Small intestine (tissue), 7 donors: ENCODE measurements around the gene VAMP5. TPM values are rescaled to one million over a fixed set of nuclear protein-coding genes. Genes with fewer than 3 reads are reported as not detected.
"Not testable (repeated sequence)": the region's sequence is repeated elsewhere in the genome, so short reads cannot be mapped to it uniquely, and the experiment has no call there.

ENCODE experiments used
- DNase-seq, 2 donors: peaks; one replicate each; pipeline versions ENCODE4 v3.0.0 to v3.0.0-alpha.2; 2013
- FAIRE-seq: peaks from 2 replicates; lab custom pipeline; 2012; peaks lifted over from hg19 to GRCh38; lab: Jason Lieb, UNC
- H3K27ac ChIP-seq, 3 donors: one replicate each; pipeline ENCODE4 v1.5.1; 2013; ENCODE audit warnings: low read length in 2 of 3, mild to moderate bottlenecking in 2 of 3, control low read depth in 1 of 3, inconsistent platforms in 1 of 3, low read depth in 1 of 3, moderate library complexity in 1 of 3
- H3K27me3 ChIP-seq, 3 donors: one replicate each; pipeline ENCODE4 v1.6.1; 2013; ENCODE audit warnings: low read length in 3 of 3, inconsistent platforms in 1 of 3; ENCODE audit not compliant: control insufficient read depth in 3 of 3, insufficient read depth in 3 of 3
- H3K36me3 ChIP-seq, 3 donors: one replicate each; pipeline ENCODE4 v1.6.1; 2013; ENCODE audit warnings: low read length in 3 of 3, inconsistent platforms in 1 of 3, low read depth in 1 of 3, mild to moderate bottlenecking in 1 of 3, moderate library complexity in 1 of 3; ENCODE audit not compliant: control insufficient read depth in 3 of 3, insufficient read depth in 2 of 3
- H3K4me1 ChIP-seq, 3 donors: one replicate each; pipeline ENCODE4 v1.6.1; 2013; ENCODE audit warnings: low read length in 2 of 3, inconsistent platforms in 1 of 3, low read depth in 1 of 3, mild to moderate bottlenecking in 1 of 3, moderate library complexity in 1 of 3; ENCODE audit not compliant: control insufficient read depth in 3 of 3, insufficient read depth in 2 of 3
- H3K4me3 ChIP-seq, 3 donors: one replicate each; pipeline ENCODE4 v1.5.1; 2013; ENCODE audit warnings: low read length in 3 of 3, control low read depth in 1 of 3, inconsistent platforms in 1 of 3, low read depth in 1 of 3, mild to moderate bottlenecking in 1 of 3, moderate library complexity in 1 of 3
- H3K9me3 ChIP-seq, 2 donors: one replicate each; pipeline ENCODE4 v1.6.1; 2013; ENCODE audit warnings: low read depth in 1 of 2, low read length in 1 of 2; ENCODE audit not compliant: control insufficient read depth in 2 of 2, insufficient read depth in 1 of 2
- WGBS, 3 donors: extraction: QIAGEN DNeasy Blood & Tissue Kit; methylation state at CpG; one replicate each; pipeline ENCODE4 v1.1.7; 2013; 5-methylcytosine and 5-hydroxymethylcytosine counted together
- polyA plus RNA-seq, 4 donors: library from polyadenylated mRNA; stranded (reverse) in 3 of 4; unstranded in 1 of 4; fragments of 200-250 nt in 3 of 4; fragments of 120-200 nt in 1 of 4; gene quantifications; one replicate each; pipeline versions ENCODE4 v1.2.1 to v1.2.3, GENCODE V29; 2013
- donor health status: healthy with polysubstance abuse.
- donor health status: control.
- donor health status: control.
- donor health status: Bipolar disorder and iron deficiency.
- donor health status: healthy.

VAMP5 gene
- polyA plus RNA-seq, 4 donors = 12.8 to 110 (median 86.4) TPM

DNA sequence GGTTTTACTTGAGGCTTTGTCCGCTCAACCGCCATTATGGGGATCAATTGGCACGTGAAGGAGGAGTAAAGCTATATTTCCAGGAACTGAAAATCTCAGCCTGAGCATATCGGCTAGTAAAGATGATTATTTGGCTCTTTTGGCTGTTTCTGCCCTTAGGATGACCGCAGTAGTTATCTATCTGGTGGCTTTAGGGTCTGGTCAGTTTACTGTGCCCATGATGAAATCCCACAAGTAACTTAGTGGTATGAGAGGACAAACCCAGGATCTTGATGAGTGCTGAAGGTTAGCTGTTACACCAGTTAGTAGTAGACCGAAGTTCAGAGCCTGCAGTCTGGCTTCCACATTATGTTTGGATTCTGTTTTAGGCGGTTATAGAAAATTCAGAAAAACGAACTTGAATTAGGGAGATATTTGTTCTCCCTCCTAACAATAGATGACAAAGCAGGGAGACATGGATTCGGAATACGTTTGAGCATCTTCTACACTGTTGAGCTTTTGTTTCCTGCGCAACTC is 44.0 kb upstream of the VAMP5 start:
- 0 to 5% (median 1%) methylated on average over 11 of the region's 11 CpGs for WGBS, 3 donors
- FAIRE-seq = no peak

DNA sequence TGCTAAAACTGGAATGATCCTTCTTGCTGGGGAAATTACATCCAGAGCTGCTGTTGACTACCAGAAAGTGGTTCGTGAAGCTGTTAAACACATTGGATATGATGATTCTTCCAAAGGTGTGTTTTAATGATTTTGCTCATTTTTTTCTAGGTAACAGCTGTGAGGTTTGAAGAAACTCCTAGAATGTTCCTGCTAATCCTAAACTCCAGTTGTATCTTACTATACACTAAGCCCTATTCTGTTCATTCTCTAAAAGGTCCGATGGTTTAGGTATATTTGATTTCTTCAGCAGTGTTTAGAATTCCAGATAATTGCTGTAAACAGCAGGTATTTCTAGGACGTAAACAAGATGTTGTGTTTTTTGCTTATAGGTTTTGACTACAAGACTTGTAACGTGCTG is 43.0 kb upstream of the VAMP5 start:
- Histone ChIP-seq H3K27me3 (no peaks in the 10 kb centered on the region), H3K4me3 (peak overlapping the region in 2 of 3 donors; percentile 62 to 93), H3K9me3 (no peaks in the 10 kb centered on the region), H3K36me3 (peaks cover 16 to 22% (median 21%) of the 10 kb centered on the region in 3 donors), H3K4me1 (peaks cover 0 to 25% (median 7%) of the 10 kb centered on the region in 3 donors), H3K27ac (no peak overlapping the region)
- 13 to 30% (median 17%) methylated on average over 4 of the region's 4 CpGs for WGBS, 3 donors
- DNase-seq (no peak), FAIRE-seq (no peak)

More for the DNA sequence above, 44.0 kb upstream of the VAMP5 start:
- H3K36me3 ChIP-seq = peaks cover 12 to 19% (median 15%) of the 10 kb centered on the region in 3 donors
- H3K9me3 ChIP-seq = no peaks in the 10 kb centered on the region
- H3K27ac ChIP-seq = peak overlapping the region; percentile 93 to 97 (median 94)
- H3K27me3 ChIP-seq = no peaks in the 10 kb centered on the region
- peak overlapping the region; percentile 62 to 93 (median 71) for H3K4me3 ChIP-seq
- peak in 1 of 2 donors; percentile 55 for DNase-seq
- peaks cover 0 to 25% (median 9%) of the 10 kb centered on the region in 3 donors for H3K4me1 ChIP-seq

DNA sequence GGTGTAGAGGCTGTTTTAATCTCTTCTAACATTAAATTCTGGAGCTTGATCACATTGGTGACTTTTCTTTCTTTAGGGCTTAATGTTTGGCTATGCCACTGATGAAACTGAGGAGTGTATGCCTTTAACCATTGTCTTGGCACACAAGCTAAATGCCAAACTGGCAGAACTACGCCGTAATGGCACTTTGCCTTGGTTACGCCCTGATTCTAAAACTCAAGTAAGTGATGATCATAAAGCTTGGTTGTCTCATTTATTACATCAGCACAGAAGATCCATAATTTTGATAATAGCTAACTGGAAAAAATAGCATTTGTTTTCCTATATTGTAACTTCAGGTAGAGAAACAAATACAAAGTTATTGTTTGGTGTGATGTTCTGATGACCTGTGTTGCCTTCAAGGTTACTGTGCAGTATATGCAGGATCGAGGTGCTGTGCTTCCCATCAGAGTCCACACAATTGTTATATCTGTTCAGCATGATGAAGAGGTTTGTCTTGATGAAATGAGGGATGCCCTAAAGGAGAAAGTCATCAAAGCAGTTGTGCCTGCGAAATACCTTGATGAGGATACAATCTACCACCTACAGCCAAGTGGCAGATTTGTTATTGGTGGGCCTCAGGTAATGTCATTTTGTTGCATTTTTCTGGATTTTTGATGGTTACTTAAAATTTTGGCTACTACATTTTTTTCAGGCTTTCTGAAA is 42.3 kb upstream of the VAMP5 start:
- WGBS, 3 donors = 30 to 47% (median 40%) methylated on average over 5 of the region's 5 CpGs
- H3K27ac ChIP-seq = peak overlapping the region in 1 of 3 donors; percentile 40
- no peaks in the 10 kb centered on the region for H3K9me3 ChIP-seq
- no peak for FAIRE-seq
- H3K4me1 ChIP-seq = peaks cover 0 to 21% (median 7%) of the 10 kb centered on the region in 3 donors
- peaks cover 19 to 22% (median 21%) of the 10 kb centered on the region in 3 donors for H3K36me3 ChIP-seq
- DNase-seq = peak in 1 of 2 donors; percentile 61
- H3K27me3 ChIP-seq = no peaks in the 10 kb centered on the region
- H3K4me3 ChIP-seq = peak overlapping the region in 1 of 3 donors; percentile 93

DNA sequence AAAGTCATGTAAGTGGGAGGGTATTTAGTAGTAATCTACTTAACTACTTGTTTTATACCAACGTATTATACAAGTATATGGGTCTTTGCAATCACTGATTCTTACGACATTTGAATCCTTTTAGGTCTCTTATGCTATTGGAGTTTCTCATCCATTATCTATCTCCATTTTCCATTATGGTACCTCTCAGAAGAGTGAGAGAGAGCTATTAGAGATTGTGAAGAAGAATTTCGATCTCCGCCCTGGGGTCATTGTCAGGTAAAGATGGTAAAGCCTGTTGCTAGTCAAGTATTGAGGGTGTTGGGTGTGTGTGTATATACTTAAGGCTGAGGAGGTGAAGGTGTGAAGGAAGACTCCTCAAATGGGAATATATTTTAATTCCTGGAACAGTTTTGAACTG is 41.5 kb upstream of the VAMP5 start:
- Histone ChIP-seq H3K9me3 (no peaks in the 10 kb centered on the region), H3K4me3 (no peak overlapping the region), H3K27me3 (no peaks in the 10 kb centered on the region), H3K27ac (no peak overlapping the region), H3K4me1 (peaks cover 0 to 14% (median 6%) of the 10 kb centered on the region in 3 donors), H3K36me3 (peaks cover 21 to 22% (median 21%) of the 10 kb centered on the region in 3 donors)
- FAIRE-seq = no peak
- DNase-seq = no peak
- WGBS, 3 donors = 73 to 79% (median 77%) methylated on average over 4 of the region's 4 CpGs

DNA sequence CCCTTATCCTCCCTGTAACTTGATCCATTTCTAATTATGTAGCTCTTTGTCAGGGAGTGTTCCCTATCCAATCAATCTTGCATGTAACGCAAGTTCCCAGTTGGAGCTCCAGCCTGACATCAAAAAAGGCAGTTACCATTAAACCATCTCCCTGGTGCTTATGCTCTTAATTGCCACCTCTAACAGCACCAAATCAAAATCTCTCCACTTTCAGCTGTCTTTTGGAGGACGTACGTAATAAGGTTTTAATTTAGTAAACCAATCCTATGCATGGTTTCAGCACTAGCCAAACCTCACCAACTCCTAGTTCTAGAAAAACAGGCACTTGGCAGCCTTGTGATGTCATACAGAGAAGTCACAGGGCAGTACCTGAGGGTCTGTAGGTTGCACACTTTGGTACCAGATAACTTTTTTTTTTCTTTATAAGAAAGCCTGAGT is 40.0 kb upstream of the VAMP5 start:
- H3K4me1 ChIP-seq = peaks cover 0 to 14% (median 6%) of the 10 kb centered on the region in 3 donors
- DNase-seq, H3K27me3 ChIP-seq, H3K27ac ChIP-seq, H3K4me3 ChIP-seq, FAIRE-seq, H3K9me3 ChIP-seq: not testable (repeated sequence)
- WGBS, 3 donors = 81 to 90% (median 89%) methylated on average over 3 of the region's 3 CpGs
- peaks cover 21 to 26% (median 22%) of the 10 kb centered on the region in 3 donors for H3K36me3 ChIP-seq

DNA sequence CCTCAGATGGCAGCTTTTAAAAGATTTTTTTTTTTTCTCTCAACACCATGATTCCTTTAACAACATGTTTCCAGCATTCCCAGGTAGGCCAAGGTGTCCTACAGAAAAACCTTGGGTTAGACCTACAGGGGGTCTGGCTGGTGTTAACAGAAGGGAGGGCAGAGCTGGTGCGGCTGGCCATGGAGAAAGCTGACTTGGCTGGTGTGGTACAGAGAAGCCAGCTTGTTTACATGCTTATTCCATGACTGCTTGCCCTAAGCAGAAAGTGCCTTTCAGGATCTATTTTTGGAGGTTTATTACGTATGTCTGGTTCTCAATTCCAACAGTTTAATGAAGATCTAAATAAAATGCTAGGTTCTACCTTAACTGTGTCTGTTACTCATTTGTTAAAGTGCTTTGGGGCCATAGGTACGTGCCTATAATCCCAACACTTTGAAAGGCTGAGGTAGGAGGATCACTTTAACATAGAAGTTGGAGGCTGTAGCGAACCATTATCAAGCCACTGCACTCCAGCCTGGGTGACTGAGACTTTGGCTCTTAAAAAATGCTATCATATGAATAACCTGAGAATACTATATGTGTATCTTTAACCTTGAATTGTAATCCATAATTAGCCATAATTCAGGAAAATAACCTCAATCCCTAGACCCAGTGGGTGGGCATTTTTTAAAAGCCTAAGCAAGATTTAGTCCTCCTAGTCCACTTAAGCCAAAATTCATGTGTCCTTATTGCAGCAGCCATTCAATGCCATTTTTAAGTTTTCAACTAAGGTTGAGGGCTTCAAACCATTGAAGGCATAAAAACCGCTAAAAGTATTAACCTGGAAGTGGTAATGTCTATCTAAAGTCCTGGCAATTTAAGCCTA is 39.1 kb upstream of the VAMP5 start:
- FAIRE-seq = not testable (repeated sequence)
- 85 to 89% (median 88%) methylated on average over 5 of the region's 5 CpGs for WGBS, 3 donors

DNA sequence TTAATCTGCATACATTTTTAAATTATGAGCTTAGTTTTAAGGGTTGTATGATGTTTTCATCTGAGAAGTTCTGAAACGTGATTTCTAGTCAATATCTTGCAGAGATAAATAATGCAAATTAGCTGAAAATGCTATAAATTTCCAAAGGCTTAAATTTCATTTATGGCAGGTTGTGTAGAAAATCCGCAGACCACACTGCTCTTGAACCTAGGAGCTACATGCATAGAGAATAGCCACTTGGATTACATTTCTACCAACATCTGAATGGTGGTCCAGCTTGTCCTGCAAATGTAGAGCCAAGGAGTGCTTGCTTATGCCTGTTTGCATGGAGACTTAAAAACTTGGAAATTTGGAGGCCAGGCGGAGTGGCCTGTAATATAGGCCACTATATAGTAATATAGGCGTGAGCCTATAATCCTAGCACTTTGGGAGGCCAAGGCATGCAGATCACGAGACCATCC is 38.4 kb upstream of the VAMP5 start:
- H3K27ac ChIP-seq = no peak overlapping the region
- H3K4me3 ChIP-seq = no peak overlapping the region
- 78 to 82% (median 82%) methylated on average over 5 of the region's 5 CpGs for WGBS, 3 donors
- DNase-seq = no peak
- peaks cover 0 to 14% (median 6%) of the 10 kb centered on the region in 3 donors for H3K4me1 ChIP-seq
- H3K27me3 ChIP-seq = no peaks in the 10 kb centered on the region
- H3K36me3 ChIP-seq = peaks cover 21 to 38% (median 30%) of the 10 kb centered on the region in 3 donors
- no peak for FAIRE-seq
- H3K9me3 ChIP-seq = no peaks in the 10 kb centered on the region

More for the DNA sequence above, 39.1 kb upstream of the VAMP5 start:
- H3K27me3 ChIP-seq, H3K9me3 ChIP-seq, H3K4me3 ChIP-seq, DNase-seq: not testable (repeated sequence)
- Histone ChIP-seq H3K36me3 (peaks cover 21 to 33% (median 24%) of the 10 kb centered on the region in 3 donors), H3K27ac (peak overlapping the region in 1 of 3 donors; percentile 28), H3K4me1 (peaks cover 0 to 14% (median 6%) of the 10 kb centered on the region in 3 donors)
